HG03378 (cell line): ENCODE data around the gene PRR14.
A peak's percentile ranks its signal among the peaks of the same experiment; 100 is the strongest.
"Not testable (repeated sequence)": the region's sequence is repeated elsewhere in the genome, so short reads cannot be mapped to it uniquely, and the experiment has no call there.

ENCODE experiments used
- ATAC-seq: cut with Tn5 transposase; IDR thresholded peaks from one replicate; pipeline ENCODE4 v1.9.1; 2021; ENCODE audit warnings: mild to moderate bottlenecking, moderate library complexity; ENCODE audit not compliant: unreplicated experiment

The PRR14 gene

GRCh38 chr16:30688701-30689100 lies 37.9 kb downstream of the PRR14 start:
- ATAC-seq, result no peak

- ATAC-seq, result no peak
Measured at GRCh38 chr16:30691907-30692306, 41.1 kb downstream of the PRR14 start.

GRCh38 chr16:30692396-30693064 lies 41.8 kb downstream of the PRR14 start:
- no peak for ATAC-seq

- no peak for ATAC-seq
Measured at GRCh38 chr16:30694926-30695693, 44.4 kb downstream of the PRR14 start.

- ATAC-seq, result not testable (repeated sequence)
Measured at GRCh38 chr16:30696646-30697045, 45.9 kb downstream of the PRR14 start.

GRCh38 chr16:30697264-30698138 lies 46.7 kb downstream of the PRR14 start:
- ATAC-seq, result no peak

- peak; percentile 77 for ATAC-seq
Measured at GRCh38 chr16:30698139-30698815, 47.5 kb downstream of the PRR14 start.

- peak; percentile 26 for ATAC-seq
Measured at GRCh38 chr16:30698816-30699614, 48.3 kb downstream of the PRR14 start, which contains the start of gene SRCAP. TSS of gene SRCAP (plus strand) at chr16:30699171. CDS start at chr16:30700825, 1,654 bp downstream.

GRCh38 chr16:30699615-30700099 lies 48.9 kb downstream of the PRR14 start:
- no peak for ATAC-seq

- ATAC-seq, result no peak
Measured at GRCh38 chr16:30700491-30700890, 49.7 kb downstream of the PRR14 start.

- no peak for ATAC-seq
Measured at GRCh38 chr16:30700971-30701370, 50.2 kb downstream of the PRR14 start.

GRCh38 chr16:30703071-30703470 lies 52.3 kb downstream of the PRR14 start:
- not testable (repeated sequence) for ATAC-seq

- ATAC-seq, result no peak
Measured at GRCh38 chr16:30703971-30704370, 53.2 kb downstream of the PRR14 start.
